A549 (cell line): ENCODE measurements around the gene PFAS. TPM values are rescaled to one million over a fixed set of nuclear protein-coding genes. Genes with fewer than 3 reads are reported as not detected.

Experiments
- ATAC-seq, 2 experiments: fragments of 200-7000 bp in 1 of 2; fragments of >200 bp in 1 of 2; cut with Nextera tagmentation in 1 of 2; cut with Tn5 transposase in 1 of 2; 3 replicates each; pipeline versions ENCODE4 v1.8.0 to v1.9.1; 2018 to 2020; ENCODE audit warnings: mild to moderate bottlenecking in 1 of 2, moderate library complexity in 1 of 2
- CTCF ChIA-PET: fragments of 300-600 bp; sonication (Branson Sonifier 250); formaldehyde crosslinking; extraction: SDS; loops from one replicate; lab custom pipeline; 2021; ENCODE audit warnings: antibody characterized with exemption, inconsistent platforms; lab: Yijun Ruan, JAX
- POLR2A ChIA-PET: fragments of 350-600 bp; formaldehyde crosslinking; extraction: SDS; loops from one replicate; lab custom pipeline; 2021; ENCODE audit warnings: antibody characterized with exemption, inconsistent platforms; lab: Yijun Ruan, JAX
- DNase-seq, 2 experiments: peaks; one replicate each; pipeline versions ENCODE4 v3.0.0 to v3.0.0-alpha.2; 2011 to 2016; ENCODE audit warnings: low read depth in 1 of 2, low spot score in 1 of 2
- FAIRE-seq: peaks from 2 replicates; lab custom pipeline; 2011; peaks lifted over from hg19 to GRCh38; lab: Jason Lieb, UNC
- H3K27ac ChIP-seq, 2 experiments: fragments of >200 bp; sonication (Bioruptor Twin); formaldehyde crosslinking; 3 replicates each; pipeline ENCODE4 v1.5.1; 2016 to 2017
- H3K4me1 ChIP-seq: fragments of >200 bp; sonication (Bioruptor Twin); formaldehyde crosslinking; 3 replicates; pipeline ENCODE4 v1.6.1; 2016
- H3K4me2 ChIP-seq: fragments of >200 bp; sonication (Bioruptor Twin); formaldehyde crosslinking; 3 replicates; pipeline ENCODE4 v1.6.1; 2016
- H3K4me3 ChIP-seq: fragments of >200 bp; sonication (Bioruptor Twin); formaldehyde crosslinking; 3 replicates; pipeline ENCODE4 v1.5.1; 2016
- H3K9me3 ChIP-seq: fragments of >200 bp; sonication (Bioruptor Twin); formaldehyde crosslinking; 3 replicates; pipeline ENCODE4 v1.6.1; 2016
- BCL3 ChIP-seq: fragments of >200 bp; sonication (Bioruptor Twin); formaldehyde crosslinking; IDR thresholded peaks from 3 replicates; pipeline ENCODE4 v1.6.1; 2016
- BHLHE40 ChIP-seq: IDR thresholded peaks from 2 replicates; pipeline ENCODE4 v1.6.1; 2012; ENCODE audit warnings: low read depth, low read length, inconsistent platforms
- CBX2 ChIP-seq: fragments of 200-600 bp; sonication (generic); IDR thresholded peaks from 2 replicates; pipeline ENCODE4 v1.6.1; 2016; ENCODE audit warnings: low read depth, mild to moderate bottlenecking, borderline replicate concordance
- CBX8 ChIP-seq: fragments of 200-600 bp; sonication (generic); IDR thresholded peaks from 2 replicates; pipeline ENCODE4 v1.6.1; 2016
- CEBPB ChIP-seq, 2 experiments: fragments of >200 bp in 1 of 2; sonication (Bioruptor Twin) in 1 of 2; formaldehyde crosslinking in 1 of 2; IDR thresholded peaks; 2 replicates each; pipeline ENCODE4 v1.6.1; 2012 to 2016
- GATA3 ChIP-seq: IDR thresholded peaks from 2 replicates; pipeline ENCODE4 v1.6.1; 2012; ENCODE audit warnings: borderline replicate concordance
- JUNB ChIP-seq: fragments of >200 bp; sonication (Bioruptor Twin); formaldehyde crosslinking; IDR thresholded peaks from 2 replicates; pipeline ENCODE4 v1.6.1; 2016
- MAFK ChIP-seq: fragments of 450-650 bp; IDR thresholded peaks from 2 replicates; pipeline ENCODE4 v1.6.1; 2014; ENCODE audit not compliant: partially characterized antibody
- MAX ChIP-seq: IDR thresholded peaks from 2 replicates; pipeline ENCODE4 v1.6.1; 2012
- RAD21 ChIP-seq, 2 experiments: fragments of >200 bp in 1 of 2; sonication (Bioruptor Twin) in 1 of 2; formaldehyde crosslinking in 1 of 2; IDR thresholded peaks in 1 of 2; conservative IDR thresholded peaks in 1 of 2; 2 replicates in 1 of 2; 3 replicates in 1 of 2; pipeline ENCODE4 v1.6.1; 2012 to 2018; ENCODE audit warnings: inconsistent platforms in 1 of 2
- RARB ChIP-seq: fragments of 250-450 bp; sonication (Bioruptor Pico); IDR thresholded peaks from 2 replicates; pipeline ENCODE4 v1.8.0; 2021; ENCODE audit warnings: mild to moderate bottlenecking, moderate library complexity
- REST ChIP-seq: fragments of 200-600 bp; sonication (generic); IDR thresholded peaks from 2 replicates; pipeline ENCODE4 v1.6.1; 2016; ENCODE audit warnings: antibody characterized with exemption, mild to moderate bottlenecking, moderate library complexity
- ZFP36 ChIP-seq: fragments of 450-650 bp; IDR thresholded peaks from 2 replicates; pipeline ENCODE4 v1.6.1; 2014; ENCODE audit warnings: borderline replicate concordance; ENCODE audit not compliant: partially characterized antibody
- ZNF302 ChIP-seq: fragments of 250-450 bp; sonication (Bioruptor Pico); IDR thresholded peaks from 2 replicates; pipeline ENCODE4 v1.9.0; 2021; ENCODE audit warnings: inconsistent platforms, mild to moderate bottlenecking, moderate library complexity
- ZSCAN20 ChIP-seq: fragments of 250-450 bp; sonication (Bioruptor Pico); IDR thresholded peaks from 2 replicates; pipeline ENCODE4 v1.8.0; 2022; ENCODE audit warnings: mild to moderate bottlenecking, moderate library complexity
- WGBS: methylation state at CpG from one replicate; pipeline ENCODE4 v1.1.6; 2017; ENCODE audit errors: missing lambda C conversion rate; 5-methylcytosine and 5-hydroxymethylcytosine counted together
- polyA plus RNA-seq, 4 experiments: library from polyadenylated mRNA; depleted of rRNA in 3 of 4; stranded (reverse); fragments of >200 nt; fragmentation: RNase III in 1 of 4; extraction: RNeasy Plus Mini Kit Qiagen cat#74134 plus additional on column Dnase treatment in 1 of 4; gene quantifications; 2 replicates in 3 of 4; 3 replicates in 1 of 4; pipeline ENCODE4 v1.2.3, GENCODE V29; 2011 to 2017
- TF ChIP-seq, protein P1 (sequence below): fragments of 150-350 bp; IDR thresholded peaks from 2 replicates; pipeline ENCODE4 v1.6.1; 2014; ENCODE audit warnings: low read depth, mild to moderate bottlenecking, low read length
- TF ChIP-seq, protein P2 (sequence below): fragments of 250-450 bp; sonication (Bioruptor Pico); IDR thresholded peaks from 2 replicates; pipeline ENCODE4 v1.5.0; 2020; ENCODE audit warnings: low read depth, mild to moderate bottlenecking, moderate library complexity
- TF ChIP-seq, protein P3 (sequence below): fragments of 450-650 bp; IDR thresholded peaks from 2 replicates; pipeline ENCODE4 v1.6.1; 2014; ENCODE audit warnings: antibody characterized with exemption
- TF ChIP-seq, protein P4 (sequence below): fragments of >200 bp; sonication (Bioruptor Twin); formaldehyde crosslinking; IDR thresholded peaks from 3 replicates; pipeline ENCODE4 v1.5.1; 2016

Gene PFAS
- polyA plus RNA-seq, 2 of the 4 experiments (the other 2 are of a cell fraction), result 51.9 to 58.2 TPM

- TF ChIP-seq CBX8 (no peak), MAFK (no peak), RAD21 (conservative IDR thresholded peaks at IDR 0.05 in 1 of 2, IDR thresholded peaks at IDR 0.05 in 1 of 2) (no peak), ZNF302 (no peak), REST (no peak), ZSCAN20 (no peak), ZFP36 (no peak), JUNB (no peak), RARB (CRISPR knock-in tag) (no peak), CBX2 (no peak), BCL3 (no peak), CEBPB (IDR thresholded peaks at IDR 0.05) (no peak), GATA3 (no peak), MAX (no peak), BHLHE40 (no peak)
- TF ChIP-seq, protein P1, sequence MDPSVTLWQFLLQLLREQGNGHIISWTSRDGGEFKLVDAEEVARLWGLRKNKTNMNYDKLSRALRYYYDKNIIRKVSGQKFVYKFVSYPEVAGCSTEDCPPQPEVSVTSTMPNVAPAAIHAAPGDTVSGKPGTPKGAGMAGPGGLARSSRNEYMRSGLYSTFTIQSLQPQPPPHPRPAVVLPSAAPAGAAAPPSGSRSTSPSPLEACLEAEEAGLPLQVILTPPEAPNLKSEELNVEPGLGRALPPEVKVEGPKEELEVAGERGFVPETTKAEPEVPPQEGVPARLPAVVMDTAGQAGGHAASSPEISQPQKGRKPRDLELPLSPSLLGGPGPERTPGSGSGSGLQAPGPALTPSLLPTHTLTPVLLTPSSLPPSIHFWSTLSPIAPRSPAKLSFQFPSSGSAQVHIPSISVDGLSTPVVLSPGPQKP, result no peak
- TF ChIP-seq, protein P2, sequence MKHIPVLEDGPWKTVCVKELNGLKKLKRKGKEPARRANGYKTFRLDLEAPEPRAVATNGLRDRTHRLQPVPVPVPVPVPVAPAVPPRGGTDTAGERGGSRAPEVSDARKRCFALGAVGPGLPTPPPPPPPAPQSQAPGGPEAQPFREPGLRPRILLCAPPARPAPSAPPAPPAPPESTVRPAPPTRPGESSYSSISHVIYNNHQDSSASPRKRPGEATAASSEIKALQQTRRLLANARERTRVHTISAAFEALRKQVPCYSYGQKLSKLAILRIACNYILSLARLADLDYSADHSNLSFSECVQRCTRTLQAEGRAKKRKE, result no peak
- TF ChIP-seq, protein P3, sequence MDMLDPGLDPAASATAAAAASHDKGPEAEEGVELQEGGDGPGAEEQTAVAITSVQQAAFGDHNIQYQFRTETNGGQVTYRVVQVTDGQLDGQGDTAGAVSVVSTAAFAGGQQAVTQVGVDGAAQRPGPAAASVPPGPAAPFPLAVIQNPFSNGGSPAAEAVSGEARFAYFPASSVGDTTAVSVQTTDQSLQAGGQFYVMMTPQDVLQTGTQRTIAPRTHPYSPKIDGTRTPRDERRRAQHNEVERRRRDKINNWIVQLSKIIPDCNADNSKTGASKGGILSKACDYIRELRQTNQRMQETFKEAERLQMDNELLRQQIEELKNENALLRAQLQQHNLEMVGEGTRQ, result no peak
- TF ChIP-seq, protein P4, sequence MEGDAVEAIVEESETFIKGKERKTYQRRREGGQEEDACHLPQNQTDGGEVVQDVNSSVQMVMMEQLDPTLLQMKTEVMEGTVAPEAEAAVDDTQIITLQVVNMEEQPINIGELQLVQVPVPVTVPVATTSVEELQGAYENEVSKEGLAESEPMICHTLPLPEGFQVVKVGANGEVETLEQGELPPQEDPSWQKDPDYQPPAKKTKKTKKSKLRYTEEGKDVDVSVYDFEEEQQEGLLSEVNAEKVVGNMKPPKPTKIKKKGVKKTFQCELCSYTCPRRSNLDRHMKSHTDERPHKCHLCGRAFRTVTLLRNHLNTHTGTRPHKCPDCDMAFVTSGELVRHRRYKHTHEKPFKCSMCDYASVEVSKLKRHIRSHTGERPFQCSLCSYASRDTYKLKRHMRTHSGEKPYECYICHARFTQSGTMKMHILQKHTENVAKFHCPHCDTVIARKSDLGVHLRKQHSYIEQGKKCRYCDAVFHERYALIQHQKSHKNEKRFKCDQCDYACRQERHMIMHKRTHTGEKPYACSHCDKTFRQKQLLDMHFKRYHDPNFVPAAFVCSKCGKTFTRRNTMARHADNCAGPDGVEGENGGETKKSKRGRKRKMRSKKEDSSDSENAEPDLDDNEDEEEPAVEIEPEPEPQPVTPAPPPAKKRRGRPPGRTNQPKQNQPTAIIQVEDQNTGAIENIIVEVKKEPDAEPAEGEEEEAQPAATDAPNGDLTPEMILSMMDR, result no peak
- 48% methylated on average over 29 of the region's 29 CpGs for WGBS
- Histone ChIP-seq H3K27ac (no peak overlapping the region), H3K4me3 (no peak overlapping the region), H3K4me2 (no peak overlapping the region), H3K4me1 (no peaks in the 10 kb centered on the region), H3K9me3 (no peaks in the 10 kb centered on the region)
- ATAC-seq, result peak in 1 of 2 experiments; percentile 10; a peak in 2 of 6 replicates
- DNase-seq, result no peak
- FAIRE-seq, result no peak
- ChIA-PET CTCF (interaction anchor here (0.5 to 7.0 kb wide), 5 partner anchors 15 to 375 kb away, joined by 3 to 39 read pairs (median 4); no protein-coding TSS in a partner anchor), POLR2A (no interaction called here)
Measured at GRCh38 chr17:8314797-8315763, 66.0 kb downstream of the PFAS start.
